ENCODE results near the gene EIF2B1. TPM values are rescaled to one million over a fixed set of nuclear protein-coding genes. Genes with fewer than 3 reads are reported as not detected.

EIF2B1 gene
- total RNA-seq, 1 experiment from 2014 or later = 70.8 TPM

DNA sequence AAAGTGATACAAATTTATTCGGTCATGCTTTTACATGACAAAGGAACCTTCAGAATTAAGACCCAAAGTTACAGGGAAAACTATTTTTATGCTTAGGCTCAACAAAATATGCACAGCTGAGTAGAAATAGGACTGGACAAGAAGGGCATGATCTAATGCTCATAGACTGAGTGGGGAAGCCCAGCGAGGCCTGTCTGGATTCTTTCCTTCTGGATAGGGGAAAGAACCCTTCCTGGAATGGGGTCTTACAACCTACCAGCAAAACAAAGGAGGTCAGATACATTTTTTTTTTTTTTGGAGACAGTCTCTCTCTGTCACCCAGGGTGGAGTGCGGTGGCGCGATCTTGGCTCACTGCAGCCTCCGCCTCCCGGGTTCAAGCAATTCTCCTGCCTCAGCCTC, 33.8 kb downstream of the EIF2B1 start:
- peaks cover 6% of the 10 kb centered on the region; the same call in 1 of the 2 replicates for H3K4me1 ChIP-seq (ENCODE audit: insufficient read depth, low read length)
- H3K36me3 ChIP-seq (ENCODE audit: low read depth, low read length) = peaks cover 42% of the 10 kb centered on the region
- ATAC-seq (no peak), DNase-seq (no peak)
- TF ChIP-seq CTCF (conservative IDR thresholded peaks at IDR 0.05; ENCODE audit: low read depth, low read length) = no peak
- TF ChIP-seq EZH2 (IDR thresholded peaks at IDR 0.05; ENCODE audit: low read length, unreplicated experiment) = no peak
- no peak for TF ChIP-seq EZH2phosphoT487 (IDR thresholded peaks at IDR 0.05; ENCODE audit: borderline replicate concordance, low read length)
- ChIA-PET POLR2A (ENCODE audit: unreplicated experiment) (no interaction called here), CTCF (no interaction called here)
- intact Hi-C loops (cut with micrococcal nuclease) = no loop called here
- H4K20me1 ChIP-seq (ENCODE audit: low read length) = 0 out of 2 replicates have a peak, but pooled peaks cover 4% of the 10 kb centered on the region
- H2AFZ ChIP-seq (ENCODE audit: low read length) = no peak overlapping the region
- no peaks in the 10 kb centered on the region for H3K27me3 ChIP-seq (ENCODE audit: low read length)
- H3K4me2 ChIP-seq (ENCODE audit: low read length) = no peak overlapping the region
- no TSS peak for BruUV-seq (replicated peaks)
- no peak overlapping the region for H3K27ac ChIP-seq (ENCODE audit: low read length)
- H3K9ac ChIP-seq (ENCODE audit: low read length) = no peak overlapping the region
- no peaks in the 10 kb centered on the region for H3K9me3 ChIP-seq (ENCODE audit: low read length)
- peaks cover 49% of the 10 kb centered on the region for H3K79me2 ChIP-seq (ENCODE audit: low read length)
- H3F3A ChIP-seq (ENCODE audit: low read length, unreplicated experiment) = no peaks in the 10 kb centered on the region
- H3K4me3 ChIP-seq (ENCODE audit: low read length) = no peak overlapping the region
- no peaks in the 10 kb centered on the region for H3K9me2 ChIP-seq (replicated peaks; ENCODE audit: low read length)

- Histone ChIP-seq H3K4me3 (ENCODE audit: low read length) (no peak overlapping the region), H2AFZ (ENCODE audit: low read length) (no peak overlapping the region), H3K9me3 (ENCODE audit: low read length) (no peaks in the 10 kb centered on the region), H3F3A (ENCODE audit: low read length, unreplicated experiment) (no peaks in the 10 kb centered on the region), H3K4me2 (ENCODE audit: low read length) (no peak overlapping the region), H3K79me2 (ENCODE audit: low read length) (peaks cover 45% of the 10 kb centered on the region), H3K9ac (ENCODE audit: low read length) (no peak overlapping the region), H3K27me3 (ENCODE audit: low read length) (no peaks in the 10 kb centered on the region), H3K4me1 (ENCODE audit: insufficient read depth, low read length) (peaks cover 6% of the 10 kb centered on the region; the same call in 1 of the 2 replicates), H3K27ac (ENCODE audit: low read length) (no peak overlapping the region), H3K9me2 (replicated peaks; ENCODE audit: low read length) (no peaks in the 10 kb centered on the region), H4K20me1 (ENCODE audit: low read length) (0 out of 2 replicates have a peak, but pooled peaks cover 4% of the 10 kb centered on the region), H3K36me3 (ENCODE audit: low read depth, low read length) (peaks cover 41% of the 10 kb centered on the region)
- no peak for TF ChIP-seq EZH2 (IDR thresholded peaks at IDR 0.05; ENCODE audit: low read length, unreplicated experiment)
- TF ChIP-seq EZH2phosphoT487 (IDR thresholded peaks at IDR 0.05; ENCODE audit: borderline replicate concordance, low read length) = no peak
- TF ChIP-seq CTCF (conservative IDR thresholded peaks at IDR 0.05; ENCODE audit: low read depth, low read length) = no peak
- ChIA-PET CTCF (no interaction called here), POLR2A (ENCODE audit: unreplicated experiment) (no interaction called here)
- intact Hi-C loops (cut with micrococcal nuclease) = no loop called here
- BruUV-seq (replicated peaks) = no TSS peak
- DNase-seq (no peak), ATAC-seq (no peak)
These were observed 34.2 kb downstream of the EIF2B1 start for GRCh38 chr12:123599310-123599709.

GRCh38 chr12:123598522-123598921, 35.0 kb downstream of the EIF2B1 start:
- POLR2A ChIA-PET (ENCODE audit: unreplicated experiment) = no interaction called here
- no peak for TF ChIP-seq CTCF (conservative IDR thresholded peaks at IDR 0.05; ENCODE audit: low read depth, low read length)
- no peak for TF ChIP-seq EZH2phosphoT487 (IDR thresholded peaks at IDR 0.05; ENCODE audit: borderline replicate concordance, low read length)
- TF ChIP-seq EZH2 (IDR thresholded peaks at IDR 0.05; ENCODE audit: low read length, unreplicated experiment) = no peak
- intact Hi-C loops (cut with micrococcal nuclease) = no loop called here

More at GRCh38 chr12:123598522-123598921, 35.0 kb downstream of the EIF2B1 start:
- Histone ChIP-seq H3K4me2 (ENCODE audit: low read length) (no peak overlapping the region), H3F3A (ENCODE audit: low read length, unreplicated experiment) (no peaks in the 10 kb centered on the region), H3K79me2 (ENCODE audit: low read length) (peaks cover 42% of the 10 kb centered on the region), H3K4me3 (ENCODE audit: low read length) (no peak overlapping the region), H3K27me3 (ENCODE audit: low read length) (no peaks in the 10 kb centered on the region), H3K36me3 (ENCODE audit: low read depth, low read length) (peaks cover 34% of the 10 kb centered on the region), H3K9me3 (ENCODE audit: low read length) (no peaks in the 10 kb centered on the region), H2AFZ (ENCODE audit: low read length) (no peak overlapping the region), H3K27ac (ENCODE audit: low read length) (no peak overlapping the region), H4K20me1 (ENCODE audit: low read length) (0 out of 2 replicates have a peak, but pooled peaks cover 4% of the 10 kb centered on the region), H3K9ac (ENCODE audit: low read length) (no peak overlapping the region), H3K4me1 (ENCODE audit: insufficient read depth, low read length) (peaks cover 6% of the 10 kb centered on the region; the same call in 1 of the 2 replicates), H3K9me2 (replicated peaks; ENCODE audit: low read length) (no peaks in the 10 kb centered on the region)
- ATAC-seq = no peak
- CTCF ChIA-PET = no interaction called here
- no TSS peak for BruUV-seq (replicated peaks)
- no peak for DNase-seq
